ENCODE results near the gene HTRA1.
A peak's percentile ranks its signal among the peaks of the same experiment; 100 is the strongest.

Gene HTRA1

DNA sequence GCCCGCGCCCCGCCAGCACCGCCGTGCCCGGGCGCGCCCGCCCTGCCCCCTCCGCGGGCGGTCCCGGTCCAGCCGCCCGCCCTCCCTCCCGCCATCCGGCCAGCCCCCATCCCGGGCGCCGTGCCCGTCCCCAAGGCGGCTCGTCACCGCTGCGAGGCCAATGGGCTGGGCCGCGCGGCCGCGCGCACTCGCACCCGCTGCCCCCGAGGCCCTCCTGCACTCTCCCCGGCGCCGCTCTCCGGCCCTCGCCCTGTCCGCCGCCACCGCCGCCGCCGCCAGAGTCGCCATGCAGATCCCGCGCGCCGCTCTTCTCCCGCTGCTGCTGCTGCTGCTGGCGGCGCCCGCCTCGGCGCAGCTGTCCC, at the start of gene HTRA1:
Gene HTRA1 (plus strand): TSS at position 187 of the 362 bp plus-strand sequence. CDS start 100 bp downstream, at position 287.
- FAIRE-seq, result no peak
- peak; percentile 38 for DNase-seq (ENCODE audit: insufficient read length, low spot score)
- TF ChIP-seq, protein P1, sequence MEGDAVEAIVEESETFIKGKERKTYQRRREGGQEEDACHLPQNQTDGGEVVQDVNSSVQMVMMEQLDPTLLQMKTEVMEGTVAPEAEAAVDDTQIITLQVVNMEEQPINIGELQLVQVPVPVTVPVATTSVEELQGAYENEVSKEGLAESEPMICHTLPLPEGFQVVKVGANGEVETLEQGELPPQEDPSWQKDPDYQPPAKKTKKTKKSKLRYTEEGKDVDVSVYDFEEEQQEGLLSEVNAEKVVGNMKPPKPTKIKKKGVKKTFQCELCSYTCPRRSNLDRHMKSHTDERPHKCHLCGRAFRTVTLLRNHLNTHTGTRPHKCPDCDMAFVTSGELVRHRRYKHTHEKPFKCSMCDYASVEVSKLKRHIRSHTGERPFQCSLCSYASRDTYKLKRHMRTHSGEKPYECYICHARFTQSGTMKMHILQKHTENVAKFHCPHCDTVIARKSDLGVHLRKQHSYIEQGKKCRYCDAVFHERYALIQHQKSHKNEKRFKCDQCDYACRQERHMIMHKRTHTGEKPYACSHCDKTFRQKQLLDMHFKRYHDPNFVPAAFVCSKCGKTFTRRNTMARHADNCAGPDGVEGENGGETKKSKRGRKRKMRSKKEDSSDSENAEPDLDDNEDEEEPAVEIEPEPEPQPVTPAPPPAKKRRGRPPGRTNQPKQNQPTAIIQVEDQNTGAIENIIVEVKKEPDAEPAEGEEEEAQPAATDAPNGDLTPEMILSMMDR (IDR thresholded peaks at IDR 0.05; ENCODE audit: insufficient read depth, missing control alignments), result no peak

DNA sequence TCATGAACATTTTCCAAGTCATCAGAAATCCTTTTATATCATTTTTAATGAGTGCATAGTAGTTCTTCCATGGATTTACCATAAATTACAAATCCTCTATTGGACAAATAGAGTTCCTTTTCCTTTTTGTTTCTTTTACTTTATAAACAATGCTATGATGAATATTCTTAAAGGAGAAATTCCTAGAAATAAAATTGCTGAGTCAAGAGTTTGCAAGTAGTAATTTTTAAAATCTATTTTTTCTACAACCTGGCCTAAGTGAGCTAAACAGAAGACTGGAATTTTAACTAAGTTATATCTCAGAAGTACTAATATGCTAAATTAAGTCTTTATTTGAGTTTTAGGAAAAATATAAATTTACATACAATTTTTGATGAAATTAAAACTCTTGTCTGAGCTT, 48.0 kb upstream of the HTRA1 start:
- no peak for DNase-seq (ENCODE audit: insufficient read length, low spot score)
- FAIRE-seq, result no peak
- TF ChIP-seq, protein P1 (IDR thresholded peaks at IDR 0.05; ENCODE audit: insufficient read depth, missing control alignments), result no peak

DNA sequence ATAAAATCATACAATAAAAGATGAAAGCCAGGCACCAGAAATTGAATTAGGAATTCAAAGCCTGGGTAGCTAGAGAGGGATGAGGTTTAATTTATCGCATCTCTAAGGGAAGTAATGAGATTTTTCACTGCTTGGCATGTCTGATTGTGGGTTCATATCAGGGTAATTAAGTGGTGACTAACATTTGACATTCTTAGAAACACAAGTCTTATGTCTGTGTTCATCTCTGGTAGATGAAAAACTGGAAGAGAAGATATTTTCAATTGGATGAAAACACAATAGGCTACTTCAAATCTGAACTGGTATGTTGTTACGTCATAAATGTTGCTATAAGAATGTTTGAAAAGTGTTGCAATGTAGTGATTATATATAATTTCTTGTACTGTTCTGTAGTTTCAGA, 43.7 kb upstream of the HTRA1 start:
- TF ChIP-seq, protein P1 (IDR thresholded peaks at IDR 0.05; ENCODE audit: insufficient read depth, missing control alignments), result no peak
- FAIRE-seq, result no peak

DNA sequence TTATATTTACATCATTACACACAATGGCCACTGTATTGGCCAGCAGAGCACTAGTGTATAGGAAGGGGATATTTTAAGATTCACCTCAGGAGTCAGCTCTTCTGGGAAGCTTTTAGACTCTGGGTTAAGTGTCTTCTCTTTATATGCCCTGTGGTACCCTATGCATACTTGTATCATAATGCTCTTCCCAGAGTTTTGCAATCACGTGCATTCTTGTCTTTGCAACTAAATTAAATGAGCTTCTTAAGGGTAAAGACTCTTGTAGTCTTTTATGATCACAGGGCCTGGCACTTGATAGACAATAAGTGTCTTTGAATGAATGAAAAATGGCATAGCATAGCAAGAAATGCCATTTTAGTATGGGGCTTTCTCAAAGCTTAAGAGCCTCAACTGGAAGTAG, 42.3 kb upstream of the HTRA1 start:
- FAIRE-seq, result no peak
- TF ChIP-seq, protein P1 (IDR thresholded peaks at IDR 0.05; ENCODE audit: insufficient read depth, missing control alignments), result no peak

More for the DNA sequence above, 43.7 kb upstream of the HTRA1 start:
- no peak for DNase-seq (ENCODE audit: insufficient read length, low spot score)

DNA sequence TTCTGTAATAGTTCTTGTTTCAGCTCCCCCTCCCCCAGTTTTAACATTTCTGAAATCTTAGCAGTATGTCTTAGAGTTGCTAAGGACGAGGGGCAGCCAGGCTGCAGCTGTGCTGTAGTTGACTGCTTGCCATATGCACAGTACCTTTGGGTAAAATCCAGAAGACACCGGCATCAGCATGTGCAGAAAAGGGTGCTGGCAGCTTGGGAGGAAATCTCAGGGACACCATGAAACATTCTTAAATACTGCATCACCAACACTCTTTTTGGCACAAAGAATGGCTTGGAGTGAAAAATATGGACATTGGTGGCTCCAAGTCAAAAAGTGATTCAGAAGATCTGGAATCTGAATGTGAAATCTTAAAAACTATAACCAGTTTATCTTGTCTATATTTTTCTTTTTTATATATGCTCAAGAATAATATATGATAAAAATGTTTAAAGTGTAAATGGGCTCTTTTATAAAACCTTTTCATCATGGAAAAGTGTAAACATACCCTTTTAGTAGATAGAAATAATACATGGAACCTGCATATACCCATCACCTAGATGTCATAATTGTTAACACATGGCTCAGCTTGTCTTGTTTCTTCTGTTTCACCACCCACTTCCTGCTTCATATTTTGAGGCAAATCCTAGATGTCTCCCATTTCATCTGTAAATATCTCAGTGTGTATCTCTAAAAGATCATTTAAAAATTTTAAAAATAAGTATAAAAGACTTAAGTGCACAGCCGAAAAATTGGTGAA, 41.3 kb upstream of the HTRA1 start:
- DNase-seq (ENCODE audit: insufficient read length, low spot score) (no peak), FAIRE-seq (no peak)
- TF ChIP-seq, protein P1 (IDR thresholded peaks at IDR 0.05; ENCODE audit: insufficient read depth, missing control alignments), result no peak

More for the DNA sequence above, 42.3 kb upstream of the HTRA1 start:
- no peak for DNase-seq (ENCODE audit: insufficient read length, low spot score)

DNA sequence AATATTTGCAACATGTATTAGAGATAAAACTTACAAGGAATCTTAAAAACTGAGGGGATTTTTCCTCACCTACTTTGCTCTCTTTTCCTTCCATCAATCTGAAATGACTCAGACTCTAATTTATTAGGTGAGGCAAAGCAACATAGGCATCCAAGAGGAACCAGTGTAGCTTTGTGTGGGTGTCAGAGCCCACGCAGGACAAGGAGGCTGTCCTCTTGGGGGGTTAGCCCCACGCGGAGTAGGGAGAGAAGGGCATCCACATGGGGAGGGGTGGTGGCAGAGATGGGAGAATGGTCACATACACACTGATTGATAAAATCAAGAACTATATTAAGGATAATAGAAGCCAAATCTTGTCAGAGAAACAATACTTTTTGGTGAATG, 40.7 kb upstream of the HTRA1 start:
- no peak for FAIRE-seq
- no peak for DNase-seq (ENCODE audit: insufficient read length, low spot score)
- TF ChIP-seq, protein P1 (IDR thresholded peaks at IDR 0.05; ENCODE audit: insufficient read depth, missing control alignments), result no peak

- TF ChIP-seq, protein P1 (IDR thresholded peaks at IDR 0.05; ENCODE audit: insufficient read depth, missing control alignments), result no peak
- DNase-seq (ENCODE audit: insufficient read length, low spot score), result no peak
- FAIRE-seq, result no peak
Measured at GRCh38 chr10:122421054-122421625, 40.2 kb upstream of the HTRA1 start.

Measured in D721Med (cell line).